ENCODE results near the gene DAB2.

The DAB2 gene

GRCh38 chr5:39469176-39469575 lies 44.4 kb upstream of the DAB2 start:
- H3K36me3 ChIP-seq (replicated peaks), result no peaks in the 10 kb centered on the region
- TF ChIP-seq CTCF (IDR thresholded peaks at IDR 0.05; ENCODE audit: low read depth, low read length, missing control alignments), result no peak
- H3K4me3 ChIP-seq (ENCODE audit: low read depth, low read length), result no peak overlapping the region
- H3K27ac ChIP-seq, result no peak overlapping the region
- DNase-seq, result no peak
- H3K27me3 ChIP-seq (replicated peaks), result no peaks in the 10 kb centered on the region
- in situ Hi-C loops (cut with HindIII; ENCODE audit: low pct_ligation_motif_present, low sequenced_read_pairs), result no loop called here

DNA sequence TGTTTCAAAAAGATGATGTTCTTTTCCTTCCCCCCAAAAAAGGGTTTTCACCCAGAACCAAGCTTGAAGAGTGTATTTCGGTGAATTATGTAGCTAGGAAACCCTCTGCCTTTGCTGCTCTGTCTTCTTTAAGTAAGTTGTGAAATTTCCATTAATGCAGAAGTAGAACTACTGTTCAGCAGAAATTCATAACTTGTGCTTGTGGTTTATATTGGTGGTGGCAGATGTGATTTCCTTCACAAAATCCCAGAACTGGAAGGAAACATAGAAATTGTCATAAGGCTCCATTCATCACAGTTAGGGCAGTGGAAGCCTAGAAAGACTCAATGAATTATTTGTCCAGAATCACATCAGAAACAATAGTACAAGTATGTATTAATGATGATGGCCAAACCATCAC lies 42.1 kb upstream of the DAB2 start:
- no peak for DNase-seq
- H3K36me3 ChIP-seq (replicated peaks), result no peaks in the 10 kb centered on the region
- no peaks in the 10 kb centered on the region for H3K27me3 ChIP-seq (replicated peaks)
- in situ Hi-C loops (cut with HindIII; ENCODE audit: low pct_ligation_motif_present, low sequenced_read_pairs), result no loop called here
- no peak overlapping the region for H3K27ac ChIP-seq
- no peak for TF ChIP-seq CTCF (IDR thresholded peaks at IDR 0.05; ENCODE audit: low read depth, low read length, missing control alignments)
- no peak overlapping the region for H3K4me3 ChIP-seq (ENCODE audit: low read depth, low read length)

- DNase-seq, result no peak
- Histone ChIP-seq H3K27ac (no peak overlapping the region), H3K36me3 (replicated peaks) (no peaks in the 10 kb centered on the region), H3K27me3 (replicated peaks) (no peaks in the 10 kb centered on the region), H3K4me3 (ENCODE audit: low read depth, low read length) (no peak overlapping the region)
- in situ Hi-C loops (cut with HindIII; ENCODE audit: low pct_ligation_motif_present, low sequenced_read_pairs), result no loop called here
- no peak for TF ChIP-seq CTCF (IDR thresholded peaks at IDR 0.05; ENCODE audit: low read depth, low read length, missing control alignments)
These were observed 41.1 kb upstream of the DAB2 start for GRCh38 chr5:39465843-39466242.

GRCh38 chr5:39465097-39465496 lies 40.3 kb upstream of the DAB2 start:
- Histone ChIP-seq H3K27ac (no peak overlapping the region), H3K4me3 (ENCODE audit: low read depth, low read length) (no peak overlapping the region), H3K36me3 (replicated peaks) (no peaks in the 10 kb centered on the region), H3K27me3 (replicated peaks) (no peaks in the 10 kb centered on the region)
- no peak for DNase-seq
- in situ Hi-C loops (cut with HindIII; ENCODE audit: low pct_ligation_motif_present, low sequenced_read_pairs), result no loop called here
- no peak for TF ChIP-seq CTCF (IDR thresholded peaks at IDR 0.05; ENCODE audit: low read depth, low read length, missing control alignments)

GRCh38 chr5:39464088-39464487 lies 39.3 kb upstream of the DAB2 start:
- in situ Hi-C loops (cut with HindIII; ENCODE audit: low pct_ligation_motif_present, low sequenced_read_pairs), result no loop called here
- no peak overlapping the region for H3K27ac ChIP-seq
- TF ChIP-seq CTCF (IDR thresholded peaks at IDR 0.05; ENCODE audit: low read depth, low read length, missing control alignments), result no peak
- DNase-seq, result no peak
- H3K4me3 ChIP-seq (ENCODE audit: low read depth, low read length), result no peak overlapping the region
- H3K27me3 ChIP-seq (replicated peaks), result no peaks in the 10 kb centered on the region
- no peaks in the 10 kb centered on the region for H3K36me3 ChIP-seq (replicated peaks)

DNA sequence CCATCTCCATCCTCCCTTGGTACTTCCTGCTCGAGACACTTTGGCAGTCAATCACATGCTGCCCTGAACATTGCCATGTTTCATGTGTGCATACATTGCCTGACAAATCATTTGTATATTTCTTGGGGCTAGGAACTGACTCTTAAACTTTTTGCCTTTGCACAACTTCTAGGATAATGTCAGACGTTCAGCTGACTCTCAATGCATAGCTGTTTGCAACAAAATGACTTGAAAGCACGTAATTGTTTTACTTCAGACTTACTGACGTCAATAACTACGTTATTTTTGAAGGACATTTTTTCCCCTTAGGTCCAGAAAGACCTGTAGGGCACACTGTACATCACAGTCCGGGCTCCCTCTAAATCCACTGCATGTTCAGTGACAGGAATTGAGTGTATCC lies 37.4 kb upstream of the DAB2 start:
- Histone ChIP-seq H3K27me3 (replicated peaks) (no peaks in the 10 kb centered on the region), H3K27ac (no peak overlapping the region), H3K4me3 (ENCODE audit: low read depth, low read length) (no peak overlapping the region), H3K36me3 (replicated peaks) (no peaks in the 10 kb centered on the region)
- in situ Hi-C loops (cut with HindIII; ENCODE audit: low pct_ligation_motif_present, low sequenced_read_pairs), result no loop called here
- TF ChIP-seq CTCF (IDR thresholded peaks at IDR 0.05; ENCODE audit: low read depth, low read length, missing control alignments), result no peak
- DNase-seq, result no peak
